GM18505 (cell line): ENCODE results near the gene RNF167.
"Not testable (repeated sequence)": the region's sequence is repeated elsewhere in the genome, so short reads cannot be mapped to it uniquely, and the experiment has no call there.

Experiments
- ATAC-seq: cut with Tn5 transposase; IDR thresholded peaks from one replicate; pipeline ENCODE4 v1.9.1; 2021; ENCODE audit not compliant: unreplicated experiment
- POLR2A ChIP-seq: IDR thresholded peaks from 4 replicates; pipeline ENCODE4 v1.6.1; 2011; ENCODE audit warnings: borderline replicate concordance; ENCODE audit not compliant: insufficient read depth, insufficient read length; ENCODE audit errors: extremely low read depth

The RNF167 gene

GRCh38 chr17:4899341-4900230 lies 40.5 kb upstream of the RNF167 start, which contains the start of gene C17orf107:
Gene C17orf107, plus strand, starts transcription at chr17:4899536. Its CDS starts 227 bp downstream, at chr17:4899763.
- ATAC-seq: peak; percentile 61
- TF ChIP-seq POLR2A: peak; percentile 16

- no peak for ATAC-seq
- TF ChIP-seq POLR2A: no peak
Observed at GRCh38 chr17:4900231-4901107, 39.6 kb upstream of the RNF167 start.

- no peak for ATAC-seq
- no peak for TF ChIP-seq POLR2A
Observed at GRCh38 chr17:4901108-4901647, 38.9 kb upstream of the RNF167 start.

GRCh38 chr17:4901648-4902344 lies 38.3 kb upstream of the RNF167 start:
- no peak for TF ChIP-seq POLR2A
- ATAC-seq: no peak

GRCh38 chr17:4902540-4902939 lies 37.5 kb upstream of the RNF167 start:
- no peak for TF ChIP-seq POLR2A

GRCh38 chr17:4903051-4903818 lies 36.8 kb upstream of the RNF167 start, which contains the start of gene CHRNE:
Gene CHRNE, minus strand, starts transcription at chr17:4903098. Its CDS starts 35 bp downstream, at chr17:4903063.
- ATAC-seq: no peak
- no peak for TF ChIP-seq POLR2A

More at GRCh38 chr17:4902540-4902939, 37.5 kb upstream of the RNF167 start:
- ATAC-seq: no peak

GRCh38 chr17:4906642-4907041 lies 33.4 kb upstream of the RNF167 start:
- ATAC-seq: not testable (repeated sequence)

GRCh38 chr17:4908301-4908700 lies 31.8 kb upstream of the RNF167 start:
- TF ChIP-seq POLR2A: no peak
- ATAC-seq: no peak

GRCh38 chr17:4908711-4909496 lies 31.2 kb upstream of the RNF167 start:
- ATAC-seq: no peak

GRCh38 chr17:4913994-4914393 lies 26.1 kb upstream of the RNF167 start:
- TF ChIP-seq POLR2A: no peak
- ATAC-seq: no peak

More at GRCh38 chr17:4908711-4909496, 31.2 kb upstream of the RNF167 start:
- no peak for TF ChIP-seq POLR2A

GRCh38 chr17:4914551-4914950 lies 25.5 kb upstream of the RNF167 start:
- not testable (repeated sequence) for ATAC-seq
